ENCODE data around the gene PREX1. TPM values are rescaled to one million over a fixed set of nuclear protein-coding genes. Genes with fewer than 3 reads are reported as not detected.

PREX1 gene
- total and polyA plus RNA-seq, 8 donors, result 5.2 to 25.2 (median 16.6) TPM

GRCh38 chr20:48696671-48697070 is 131.1 kb downstream of the PREX1 start:
- Histone ChIP-seq H3K27ac (no peak overlapping the region), H3K36me3 (peaks cover 0 to 42% (median 18%) of the 10 kb centered on the region in 4 donors), H3K27me3 (no peaks in the 10 kb centered on the region), H3K9me3 (no peaks in the 10 kb centered on the region), H3K4me1 (peaks cover 16 to 27% (median 18%) of the 10 kb centered on the region in 4 donors), H3K4me3 (no peak overlapping the region)
- WGBS, 5 donors, result 85 to 96% (median 91%) methylated on average over 4 of the region's 4 CpGs
- TF ChIP-seq POLR2A (IDR thresholded peaks at IDR 0.05), result no peak
- no peak for TF ChIP-seq EP300 (IDR thresholded peaks at IDR 0.05)
- no peak for TF ChIP-seq CTCF (IDR thresholded peaks at IDR 0.05)
- no peak for TF ChIP-seq POLR2AphosphoS5 (IDR thresholded peaks at IDR 0.05)
- DNase-seq, result no peak
- intact Hi-C loops (cut with DNase I; ENCODE audit: low total_unique reads), result no loop called here

- H3K36me3 ChIP-seq, result peaks cover 0 to 44% (median 20%) of the 10 kb centered on the region in 4 donors
- no peak for TF ChIP-seq CTCF (IDR thresholded peaks at IDR 0.05)
- no peak for TF ChIP-seq POLR2AphosphoS5 (IDR thresholded peaks at IDR 0.05)
- TF ChIP-seq POLR2A (IDR thresholded peaks at IDR 0.05), result no peak
- TF ChIP-seq EP300 (IDR thresholded peaks at IDR 0.05), result no peak
- H3K4me1 ChIP-seq, result peaks cover 16 to 30% (median 18%) of the 10 kb centered on the region in 4 donors
- DNase-seq, result no peak
- H3K27me3 ChIP-seq, result no peaks in the 10 kb centered on the region
- no peak overlapping the region for H3K27ac ChIP-seq
- no peak overlapping the region for H3K4me3 ChIP-seq
- H3K9me3 ChIP-seq, result no peaks in the 10 kb centered on the region
- intact Hi-C loops (cut with DNase I; ENCODE audit: low total_unique reads), result no loop called here
Measured at GRCh38 chr20:48695738-48696137, 132.1 kb downstream of the PREX1 start.

- WGBS, 5 donors, result 17 to 43% (median 31%) methylated on average over 2 of the region's 2 CpGs
- Histone ChIP-seq H3K4me1 (peaks cover 16 to 35% (median 18%) of the 10 kb centered on the region in 4 donors), H3K4me3 (no peak overlapping the region), H3K9me3 (no peaks in the 10 kb centered on the region), H3K27me3 (no peaks in the 10 kb centered on the region), H3K36me3 (peaks cover 0 to 45% (median 20%) of the 10 kb centered on the region in 4 donors), H3K27ac (no peak overlapping the region)
- intact Hi-C loops (cut with DNase I; ENCODE audit: low total_unique reads), result no loop called here
- DNase-seq, result peak; percentile 72 to 79
- TF ChIP-seq EP300 (IDR thresholded peaks at IDR 0.05), result no peak
- TF ChIP-seq POLR2A (IDR thresholded peaks at IDR 0.05), result no peak
- TF ChIP-seq POLR2AphosphoS5 (IDR thresholded peaks at IDR 0.05), result peak in 2 of 3 donors; percentile 21 to 60
Measured at GRCh38 chr20:48695255-48695654, 132.5 kb downstream of the PREX1 start.

GRCh38 chr20:48694381-48694865 is 133.4 kb downstream of the PREX1 start:
- DNase-seq, result no peak
- H3K36me3 ChIP-seq, result peaks cover 0 to 40% (median 18%) of the 10 kb centered on the region in 4 donors
- TF ChIP-seq POLR2A (IDR thresholded peaks at IDR 0.05) (no peak), POLR2AphosphoS5 (IDR thresholded peaks at IDR 0.05) (no peak), CTCF (IDR thresholded peaks at IDR 0.05) (no peak), EP300 (IDR thresholded peaks at IDR 0.05) (no peak)
- H3K27me3 ChIP-seq, result no peaks in the 10 kb centered on the region
- intact Hi-C loops (cut with DNase I; ENCODE audit: low total_unique reads), result no loop called here
- H3K4me1 ChIP-seq, result peaks cover 16 to 36% (median 18%) of the 10 kb centered on the region in 4 donors
- WGBS, 5 donors, result 80 to 86% (median 85%) methylated on average over 7 of the region's 7 CpGs
- H3K9me3 ChIP-seq, result no peaks in the 10 kb centered on the region
- no peak overlapping the region for H3K4me3 ChIP-seq
- H3K27ac ChIP-seq, result no peak overlapping the region

- TF ChIP-seq CTCF (IDR thresholded peaks at IDR 0.05), result no peak
- no peak for TF ChIP-seq POLR2AphosphoS5 (IDR thresholded peaks at IDR 0.05)
- no peak for TF ChIP-seq POLR2A (IDR thresholded peaks at IDR 0.05)
- TF ChIP-seq EP300 (IDR thresholded peaks at IDR 0.05), result no peak
- Histone ChIP-seq H3K36me3 (peaks cover 0 to 35% (median 15%) of the 10 kb centered on the region in 4 donors), H3K4me3 (no peak overlapping the region), H3K27ac (no peak overlapping the region), H3K27me3 (no peaks in the 10 kb centered on the region), H3K4me1 (peaks cover 5 to 32% (median 11%) of the 10 kb centered on the region in 4 donors), H3K9me3 (no peaks in the 10 kb centered on the region)
- DNase-seq, result peak in 1 of 2 donors; percentile 48
- intact Hi-C loops (cut with DNase I; ENCODE audit: low total_unique reads), result no loop called here
- WGBS, 5 donors, result 91 to 98% (median 96%) methylated on average over 7 of the region's 7 CpGs
Measured at GRCh38 chr20:48691523-48691922, 136.3 kb downstream of the PREX1 start.
